NT2/D1 (cell line): Measurements from ENCODE around the gene PLCXD3.

Experiments
- SUZ12 ChIP-seq: IDR thresholded peaks from 2 replicates; pipeline ENCODE4 v1.6.1; 2011; ENCODE audit not compliant: insufficient read length, insufficient read depth; ENCODE audit errors: extremely low read depth
- ZNF274 ChIP-seq: IDR thresholded peaks from 2 replicates; pipeline ENCODE4 v1.6.1; 2011; ENCODE audit warnings: mild to moderate bottlenecking, low read depth, low read length

DNA sequence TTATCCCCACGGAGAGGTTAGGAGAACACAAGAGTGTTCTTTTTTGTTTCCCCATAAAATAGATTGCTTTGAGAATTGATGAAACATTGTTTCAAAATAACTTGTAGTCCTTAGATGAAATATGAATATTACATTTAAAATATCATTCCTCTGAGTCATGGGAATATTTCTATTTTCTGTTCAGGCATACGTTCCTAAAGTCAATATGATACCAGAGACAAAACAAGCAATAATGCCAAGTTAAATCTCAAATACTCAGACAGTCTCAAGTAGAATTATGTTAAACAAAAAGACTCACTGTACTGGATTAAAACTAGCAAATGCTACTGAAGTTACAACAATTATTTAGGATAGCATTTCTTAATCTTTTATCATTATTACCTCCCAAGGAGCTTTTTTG lies 185.3 kb downstream of the PLCXD3 start:
- TF ChIP-seq ZNF274, result no peak
- no peak for TF ChIP-seq SUZ12
